ENCODE data around the gene TTC31.

TTC31 gene

DNA sequence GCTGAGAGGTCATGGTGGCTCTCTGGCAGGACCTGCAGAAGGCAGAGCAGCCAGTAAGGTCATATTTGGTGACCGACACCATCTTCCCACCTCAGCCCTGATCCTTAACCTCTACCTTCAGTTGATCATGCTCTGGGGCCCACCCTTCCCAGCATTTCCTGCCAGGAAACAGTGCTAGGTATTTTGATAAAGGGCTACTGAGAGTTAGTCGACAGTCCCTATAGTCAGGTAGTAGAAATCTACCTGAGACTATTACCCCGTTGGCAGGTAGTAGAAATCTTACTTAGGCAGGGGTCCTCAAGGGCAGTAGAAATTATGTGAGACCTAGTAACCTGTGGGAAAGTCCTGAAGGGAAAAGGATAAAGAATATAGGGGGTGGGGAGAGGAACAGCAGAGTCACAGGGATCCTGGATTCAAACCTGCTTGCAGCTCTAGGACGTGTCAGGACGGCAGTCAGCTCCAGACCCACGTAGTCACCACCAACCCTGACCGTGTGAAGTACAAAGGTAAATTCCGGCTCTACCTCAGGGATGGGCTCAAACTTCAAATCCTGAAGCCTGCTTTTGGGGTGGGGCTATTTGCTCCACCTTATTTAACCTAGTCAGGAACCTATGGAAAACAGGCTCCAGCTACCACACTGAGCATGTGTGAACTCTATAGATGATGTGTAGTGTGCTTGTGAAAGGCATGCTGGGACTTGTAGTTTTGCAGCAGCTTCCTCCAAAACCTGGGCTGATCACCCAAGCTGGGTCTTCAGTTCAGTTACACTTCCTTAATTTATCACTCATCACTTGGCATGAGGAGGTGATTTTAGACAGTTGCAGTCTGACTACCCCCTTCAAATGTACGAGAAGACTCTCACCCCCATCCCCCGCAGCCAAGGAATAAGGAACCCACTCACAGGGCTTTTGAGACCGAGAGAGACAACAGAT lies 43.1 kb downstream of the TTC31 start, which contains the start of gene DQX1:
Gene DQX1, minus strand, starts transcription at position 515 of the 932 bp plus-strand sequence. Its CDS starts 502 bp downstream, at position 13.
- Histone ChIP-seq H3K4me1 (ENCODE audit: control insufficient read depth, insufficient read depth, low read length) (peaks cover 17% of the 10 kb centered on the region), H3K9ac (ENCODE audit: low read length) (no peak within 1 kb of the TSS), H3K36me3 (ENCODE audit: control insufficient read depth, insufficient read depth, low read length, severe bottlenecking) (peaks cover 23% of the 10 kb centered on the region), H3K27me3 (replicated peaks; ENCODE audit: control insufficient read depth, insufficient read depth, low read length) (peaks cover 19% of the 10 kb centered on the region), H3K4me3 (ENCODE audit: low read length) (no peak within 1 kb of the TSS), H3K9me3 (ENCODE audit: control insufficient read depth, low read length) (no peaks in the 10 kb centered on the region)
- no peak for DNase-seq (ENCODE audit: low read depth)

DNA sequence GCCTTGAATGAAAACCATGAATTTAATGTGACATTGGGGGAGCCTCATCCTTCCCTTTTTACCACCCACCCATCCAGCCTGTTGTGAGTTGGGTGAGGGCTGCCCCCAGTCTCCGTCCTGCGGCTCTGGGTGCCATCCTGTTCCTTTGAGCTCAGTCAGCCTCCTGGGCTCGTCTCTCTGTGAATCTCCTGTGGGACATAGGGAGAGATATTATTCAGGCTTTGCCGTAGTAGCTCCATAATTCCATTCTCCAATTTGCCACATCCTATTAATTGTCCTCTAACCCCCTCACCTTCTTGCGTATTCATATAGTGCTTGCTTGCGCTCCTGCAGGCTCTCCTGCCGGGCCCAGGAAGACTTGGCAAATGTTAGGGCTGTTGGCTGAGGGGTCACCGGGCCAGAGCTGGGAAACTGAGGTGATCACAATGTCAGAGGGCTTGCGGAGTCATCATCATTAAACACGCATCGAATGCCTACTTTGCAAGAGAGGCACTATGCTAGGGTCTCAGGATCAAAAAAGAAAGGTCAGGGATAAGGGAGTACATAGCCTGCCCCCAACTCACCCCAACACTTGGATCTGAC lies 43.9 kb downstream of the TTC31 start:
- no peak overlapping the region for H3K9ac ChIP-seq (ENCODE audit: low read length)
- H3K4me3 ChIP-seq (ENCODE audit: low read length): no peak overlapping the region
- no peaks in the 10 kb centered on the region for H3K9me3 ChIP-seq (ENCODE audit: control insufficient read depth, low read length)
- peaks cover 14% of the 10 kb centered on the region for H3K27me3 ChIP-seq (replicated peaks; ENCODE audit: control insufficient read depth, insufficient read depth, low read length)
- no peak for DNase-seq (ENCODE audit: low read depth)
- H3K36me3 ChIP-seq (ENCODE audit: control insufficient read depth, insufficient read depth, low read length, severe bottlenecking): peaks cover 23% of the 10 kb centered on the region
- H3K4me1 ChIP-seq (ENCODE audit: control insufficient read depth, insufficient read depth, low read length): peaks cover 24% of the 10 kb centered on the region

DNA sequence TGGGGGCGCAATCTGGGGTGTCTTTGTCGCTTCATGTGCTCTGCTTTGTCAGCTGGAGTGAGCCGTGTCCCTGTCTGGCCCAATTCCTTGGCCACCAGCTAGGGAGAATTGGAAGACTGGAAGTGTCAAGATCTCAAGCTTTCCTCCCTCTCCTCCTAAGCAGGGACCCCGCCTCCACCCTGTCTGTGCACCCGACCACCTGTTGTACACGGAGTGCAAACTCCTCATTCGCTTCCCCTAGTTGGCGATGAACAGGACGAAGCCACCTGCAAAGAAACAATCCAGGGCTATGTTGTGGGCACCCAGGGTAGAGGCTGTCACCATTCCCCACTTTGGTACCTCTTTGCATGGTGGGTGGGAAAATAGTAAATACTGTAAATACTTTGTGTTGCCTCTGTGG lies 44.9 kb downstream of the TTC31 start:
- no peak for DNase-seq (ENCODE audit: low read depth)
- H3K27me3 ChIP-seq (replicated peaks; ENCODE audit: control insufficient read depth, insufficient read depth, low read length): peaks cover 5% of the 10 kb centered on the region
- H3K4me1 ChIP-seq (ENCODE audit: control insufficient read depth, insufficient read depth, low read length): peaks cover 27% of the 10 kb centered on the region
- H3K9ac ChIP-seq (ENCODE audit: low read length): no peak overlapping the region
- H3K36me3 ChIP-seq (ENCODE audit: control insufficient read depth, insufficient read depth, low read length, severe bottlenecking): peaks cover 28% of the 10 kb centered on the region
- H3K9me3 ChIP-seq (ENCODE audit: control insufficient read depth, low read length): no peaks in the 10 kb centered on the region
- peak overlapping the region; percentile 98 for H3K4me3 ChIP-seq (ENCODE audit: low read length)

DNA sequence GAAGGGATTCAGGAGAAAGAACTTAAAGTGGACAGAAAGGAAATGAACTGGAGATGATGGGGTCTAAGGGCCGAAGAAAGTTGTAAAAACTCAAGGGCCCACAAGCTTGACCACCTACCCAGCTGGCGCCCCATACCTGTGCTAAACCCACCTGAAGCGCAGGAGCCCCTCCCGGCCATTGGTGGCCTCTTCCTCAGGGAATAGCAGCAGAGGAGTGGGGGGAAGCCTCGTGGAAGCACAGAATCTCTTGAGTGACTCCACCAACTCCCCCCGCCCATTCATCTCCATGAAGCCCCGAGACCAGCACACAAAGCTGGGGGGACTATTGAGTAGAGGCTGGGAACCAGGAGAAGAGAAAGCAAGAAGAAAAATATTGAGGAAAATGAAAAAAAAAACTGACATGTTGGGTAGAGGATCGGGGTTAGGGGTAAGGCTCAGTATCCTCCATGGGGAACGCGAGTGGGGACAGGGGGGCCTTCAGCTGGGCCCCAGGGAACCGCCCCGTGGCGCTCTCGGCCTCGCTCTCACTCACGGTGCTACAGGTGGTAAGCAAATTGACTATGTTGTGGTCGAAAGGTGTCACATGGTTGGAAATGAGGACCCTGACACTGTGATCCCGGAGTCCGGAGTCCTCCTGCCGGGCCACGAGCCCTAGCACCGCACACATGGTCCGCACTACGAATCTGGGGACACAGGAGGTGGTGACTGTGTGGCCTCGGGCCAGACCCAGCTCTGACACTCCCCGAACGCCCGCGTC lies 45.9 kb downstream of the TTC31 start:
- Histone ChIP-seq H3K27me3 (replicated peaks; ENCODE audit: control insufficient read depth, insufficient read depth, low read length) (no peaks in the 10 kb centered on the region), H3K9me3 (ENCODE audit: control insufficient read depth, low read length) (no peaks in the 10 kb centered on the region), H3K4me1 (ENCODE audit: control insufficient read depth, insufficient read depth, low read length) (peaks cover 27% of the 10 kb centered on the region), H3K9ac (ENCODE audit: low read length) (peak overlapping the region; percentile 99), H3K36me3 (ENCODE audit: control insufficient read depth, insufficient read depth, low read length, severe bottlenecking) (peaks cover 37% of the 10 kb centered on the region), H3K4me3 (ENCODE audit: low read length) (peak overlapping the region; percentile 98)
- no peak for DNase-seq (ENCODE audit: low read depth)

DNA sequence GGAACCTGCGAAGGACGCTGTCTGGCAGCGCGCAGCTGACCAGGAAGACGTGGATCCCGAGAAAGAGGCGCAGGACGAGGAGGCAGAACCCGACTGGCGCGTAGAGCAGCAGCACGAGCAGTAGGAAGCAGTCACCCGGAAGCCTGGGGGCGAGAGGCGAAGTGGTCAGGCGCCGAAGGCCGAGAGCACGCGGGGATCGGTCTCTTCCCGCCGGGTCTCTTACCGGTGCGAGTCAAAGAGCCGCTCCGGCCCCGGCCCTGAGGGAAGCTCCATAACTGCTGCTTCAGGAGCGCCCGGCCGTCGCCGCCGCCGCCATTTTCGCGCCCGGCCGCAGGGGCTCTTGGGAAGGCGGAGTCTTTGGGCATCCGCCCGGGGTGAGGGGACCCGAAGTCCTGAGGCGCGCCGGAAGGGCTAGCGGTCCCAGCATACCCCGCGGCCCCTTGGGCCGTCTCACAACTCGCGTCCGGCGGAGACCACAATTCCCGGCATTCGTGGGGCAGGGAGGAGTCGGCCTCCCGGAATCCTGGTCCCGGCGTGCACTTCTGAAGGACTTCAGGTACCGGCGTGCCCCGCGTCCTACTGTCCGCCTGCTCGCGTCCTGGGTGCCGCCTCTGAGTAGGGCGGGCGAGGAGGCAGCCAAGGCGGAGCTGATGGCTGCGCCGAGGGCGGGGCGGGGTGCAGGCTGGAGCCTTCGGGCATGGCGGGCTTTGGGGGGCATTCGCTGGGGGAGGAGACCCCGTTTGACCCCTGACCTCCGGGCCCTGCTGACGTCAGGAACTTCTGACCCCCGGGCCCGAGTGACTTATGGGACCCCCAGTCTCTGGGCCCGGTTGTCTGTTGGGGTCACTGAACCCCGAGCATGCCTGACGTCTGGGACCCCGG lies 46.7 kb downstream of the TTC31 start, which contains the start of the genes AUP1 and HTRA2:
Gene AUP1, minus strand, starts transcription at position 350 of the 882 bp plus-strand sequence. Its CDS starts 77 bp downstream, at position 273.
Gene HTRA2, plus strand, starts transcription at position 577 of the 882 bp plus-strand sequence. Its CDS starts 74 bp downstream, at position 651.
- Histone ChIP-seq H3K9ac (ENCODE audit: low read length) (peak within 1 kb of the TSS; percentile 99), H3K4me1 (ENCODE audit: control insufficient read depth, insufficient read depth, low read length) (peaks cover 27% of the 10 kb centered on the region), H3K36me3 (ENCODE audit: control insufficient read depth, insufficient read depth, low read length, severe bottlenecking) (peaks cover 37% of the 10 kb centered on the region), H3K9me3 (ENCODE audit: control insufficient read depth, low read length) (no peaks in the 10 kb centered on the region), H3K27me3 (replicated peaks; ENCODE audit: control insufficient read depth, insufficient read depth, low read length) (no peaks in the 10 kb centered on the region), H3K4me3 (ENCODE audit: low read length) (peak within 1 kb of the TSS; percentile 98)
- peak; percentile 100 for DNase-seq (ENCODE audit: low read depth)

DNA sequence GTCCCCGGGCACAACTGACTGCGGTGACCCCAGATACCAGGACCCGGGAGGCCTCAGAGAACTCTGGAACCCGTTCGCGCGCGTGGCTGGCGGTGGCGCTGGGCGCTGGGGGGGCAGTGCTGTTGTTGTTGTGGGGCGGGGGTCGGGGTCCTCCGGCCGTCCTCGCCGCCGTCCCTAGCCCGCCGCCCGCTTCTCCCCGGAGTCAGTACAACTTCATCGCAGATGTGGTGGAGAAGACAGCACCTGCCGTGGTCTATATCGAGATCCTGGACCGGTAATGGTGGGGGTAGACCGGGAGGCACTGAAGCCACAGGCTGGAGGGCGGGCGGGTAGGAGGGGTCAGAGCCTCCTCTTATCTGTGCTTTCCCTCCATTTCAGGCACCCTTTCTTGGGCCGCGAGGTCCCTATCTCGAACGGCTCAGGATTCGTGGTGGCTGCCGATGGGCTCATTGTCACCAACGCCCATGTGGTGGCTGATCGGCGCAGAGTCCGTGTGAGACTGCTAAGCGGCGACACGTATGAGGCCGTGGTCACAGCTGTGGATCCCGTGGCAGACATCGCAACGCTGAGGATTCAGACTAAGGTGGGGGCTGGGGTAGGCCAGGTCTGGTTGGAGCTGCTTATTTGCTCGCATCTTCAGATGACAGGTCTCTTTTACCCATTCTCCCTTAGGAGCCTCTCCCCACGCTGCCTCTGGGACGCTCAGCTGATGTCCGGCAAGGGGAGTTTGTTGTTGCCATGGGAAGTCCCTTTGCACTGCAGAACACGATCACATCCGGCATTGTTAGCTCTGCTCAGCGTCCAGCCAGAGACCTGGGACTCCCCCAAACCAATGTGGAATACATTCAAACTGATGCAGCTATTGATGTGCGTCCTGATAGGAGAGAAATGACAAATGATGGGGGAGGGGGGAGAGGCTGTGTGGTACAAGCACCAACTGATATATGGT lies 47.6 kb downstream of the TTC31 start:
- Histone ChIP-seq H3K9ac (ENCODE audit: low read length) (peak overlapping the region; percentile 99), H3K9me3 (ENCODE audit: control insufficient read depth, low read length) (no peaks in the 10 kb centered on the region), H3K4me1 (ENCODE audit: control insufficient read depth, insufficient read depth, low read length) (peaks cover 27% of the 10 kb centered on the region), H3K4me3 (ENCODE audit: low read length) (peak overlapping the region; percentile 98), H3K36me3 (ENCODE audit: control insufficient read depth, insufficient read depth, low read length, severe bottlenecking) (peaks cover 37% of the 10 kb centered on the region), H3K27me3 (replicated peaks; ENCODE audit: control insufficient read depth, insufficient read depth, low read length) (no peaks in the 10 kb centered on the region)
- DNase-seq (ENCODE audit: low read depth): peak; percentile 63

DNA sequence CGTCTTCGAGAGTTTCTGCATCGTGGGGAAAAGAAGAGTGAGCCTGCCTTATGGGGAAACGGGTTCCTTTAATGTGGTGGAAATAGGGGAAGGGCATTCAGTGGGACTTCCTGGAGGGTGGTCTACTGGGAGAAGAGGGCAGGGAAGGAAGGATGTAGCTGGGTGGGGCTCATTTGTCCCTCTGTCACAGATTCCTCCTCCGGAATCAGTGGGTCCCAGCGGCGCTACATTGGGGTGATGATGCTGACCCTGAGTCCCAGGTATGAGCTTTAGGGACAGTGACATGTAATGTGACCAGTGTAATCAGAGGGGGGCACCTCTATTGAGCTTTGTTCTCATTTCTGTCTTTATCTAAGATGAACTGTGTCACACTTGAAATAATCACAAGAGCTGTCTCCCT lies 48.8 kb downstream of the TTC31 start:
- Histone ChIP-seq H3K4me3 (ENCODE audit: low read length) (no peak overlapping the region), H3K9me3 (ENCODE audit: control insufficient read depth, low read length) (no peaks in the 10 kb centered on the region), H3K36me3 (ENCODE audit: control insufficient read depth, insufficient read depth, low read length, severe bottlenecking) (peaks cover 27% of the 10 kb centered on the region), H3K9ac (ENCODE audit: low read length) (peak overlapping the region; percentile 99), H3K4me1 (ENCODE audit: control insufficient read depth, insufficient read depth, low read length) (peaks cover 27% of the 10 kb centered on the region), H3K27me3 (replicated peaks; ENCODE audit: control insufficient read depth, insufficient read depth, low read length) (no peaks in the 10 kb centered on the region)
- DNase-seq (ENCODE audit: low read depth): no peak

DNA sequence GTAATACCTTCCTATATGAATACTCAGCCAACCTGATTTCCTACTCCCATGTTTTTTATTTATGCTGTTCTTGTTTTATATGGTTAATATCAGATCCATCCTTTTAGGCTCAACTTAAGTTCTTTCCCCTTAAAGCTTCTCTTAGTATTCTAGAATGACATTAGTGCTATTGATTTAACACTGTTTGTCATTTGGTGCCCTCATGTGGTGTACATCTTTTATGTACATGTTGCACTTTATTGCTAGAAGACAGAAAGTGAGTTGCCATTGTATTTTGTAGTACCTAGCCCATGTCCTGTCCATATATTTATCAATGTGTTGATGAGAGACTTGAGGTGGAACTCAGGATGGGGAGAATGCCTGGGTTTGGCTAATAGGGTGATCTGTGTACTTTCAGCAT lies 49.3 kb downstream of the TTC31 start:
- Histone ChIP-seq H3K9me3 (ENCODE audit: control insufficient read depth, low read length) (no peaks in the 10 kb centered on the region), H3K4me1 (ENCODE audit: control insufficient read depth, insufficient read depth, low read length) (peaks cover 27% of the 10 kb centered on the region), H3K27me3 (replicated peaks; ENCODE audit: control insufficient read depth, insufficient read depth, low read length) (no peaks in the 10 kb centered on the region), H3K9ac (ENCODE audit: low read length) (peak overlapping the region; percentile 99), H3K36me3 (ENCODE audit: control insufficient read depth, insufficient read depth, low read length, severe bottlenecking) (peaks cover 21% of the 10 kb centered on the region), H3K4me3 (ENCODE audit: low read length) (no peak overlapping the region)
- peak; percentile 62 for DNase-seq (ENCODE audit: low read depth)

DNA sequence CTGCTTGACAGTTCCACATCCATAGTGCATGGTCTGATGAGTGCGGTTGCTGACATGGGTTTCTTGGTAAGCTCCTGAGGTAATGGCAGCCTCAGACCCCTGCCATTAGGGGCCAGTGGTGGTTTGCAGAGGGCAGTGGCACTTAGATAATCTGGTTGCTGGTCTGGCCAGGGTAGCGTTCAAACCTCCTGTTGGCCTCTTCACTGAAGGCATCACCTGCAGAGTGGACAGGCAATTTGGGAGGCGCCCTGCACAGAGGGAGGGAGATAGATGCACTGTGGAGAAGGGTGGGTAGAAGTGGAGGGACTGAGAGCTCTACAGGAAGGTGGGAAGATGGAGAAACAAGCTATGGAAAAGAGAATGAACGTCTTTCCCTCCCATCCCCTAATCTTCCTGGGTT lies 50.6 kb downstream of the TTC31 start:
- no peak for DNase-seq (ENCODE audit: low read depth)
- H3K9ac ChIP-seq (ENCODE audit: low read length): no peak overlapping the region
- H3K9me3 ChIP-seq (ENCODE audit: control insufficient read depth, low read length): no peaks in the 10 kb centered on the region
- H3K4me1 ChIP-seq (ENCODE audit: control insufficient read depth, insufficient read depth, low read length): peaks cover 19% of the 10 kb centered on the region
- H3K27me3 ChIP-seq (replicated peaks; ENCODE audit: control insufficient read depth, insufficient read depth, low read length): no peaks in the 10 kb centered on the region
- H3K36me3 ChIP-seq (ENCODE audit: control insufficient read depth, insufficient read depth, low read length, severe bottlenecking): peaks cover 14% of the 10 kb centered on the region
- H3K4me3 ChIP-seq (ENCODE audit: low read length): no peak overlapping the region
